WI38 (cell line): ENCODE measurements around the gene PTGFRN.

Source experiments
- H3K4me3 ChIP-seq: 2 replicates; pipeline ENCODE4 v1.5.1; 2011; ENCODE audit warnings: low read depth, mild to moderate bottlenecking, control low read depth, low read length
- TF ChIP-seq, protein P1 (sequence below): IDR thresholded peaks from 2 replicates; pipeline ENCODE4 v1.5.1; 2012; ENCODE audit warnings: low read depth, mild to moderate bottlenecking, control low read depth, low read length

Gene PTGFRN

GRCh38 chr1:116912846-116913245, 3.1 kb downstream of the PTGFRN start:
- TF ChIP-seq, protein P1, sequence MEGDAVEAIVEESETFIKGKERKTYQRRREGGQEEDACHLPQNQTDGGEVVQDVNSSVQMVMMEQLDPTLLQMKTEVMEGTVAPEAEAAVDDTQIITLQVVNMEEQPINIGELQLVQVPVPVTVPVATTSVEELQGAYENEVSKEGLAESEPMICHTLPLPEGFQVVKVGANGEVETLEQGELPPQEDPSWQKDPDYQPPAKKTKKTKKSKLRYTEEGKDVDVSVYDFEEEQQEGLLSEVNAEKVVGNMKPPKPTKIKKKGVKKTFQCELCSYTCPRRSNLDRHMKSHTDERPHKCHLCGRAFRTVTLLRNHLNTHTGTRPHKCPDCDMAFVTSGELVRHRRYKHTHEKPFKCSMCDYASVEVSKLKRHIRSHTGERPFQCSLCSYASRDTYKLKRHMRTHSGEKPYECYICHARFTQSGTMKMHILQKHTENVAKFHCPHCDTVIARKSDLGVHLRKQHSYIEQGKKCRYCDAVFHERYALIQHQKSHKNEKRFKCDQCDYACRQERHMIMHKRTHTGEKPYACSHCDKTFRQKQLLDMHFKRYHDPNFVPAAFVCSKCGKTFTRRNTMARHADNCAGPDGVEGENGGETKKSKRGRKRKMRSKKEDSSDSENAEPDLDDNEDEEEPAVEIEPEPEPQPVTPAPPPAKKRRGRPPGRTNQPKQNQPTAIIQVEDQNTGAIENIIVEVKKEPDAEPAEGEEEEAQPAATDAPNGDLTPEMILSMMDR: no peak

GRCh38 chr1:116913941-116914340, 4.2 kb downstream of the PTGFRN start:
- H3K4me3 ChIP-seq: no peak overlapping the region
- TF ChIP-seq, protein P1: no peak

More at GRCh38 chr1:116912846-116913245, 3.1 kb downstream of the PTGFRN start:
- no peak overlapping the region for H3K4me3 ChIP-seq

- no peak overlapping the region for H3K4me3 ChIP-seq
- TF ChIP-seq, protein P1: no peak
Observed at GRCh38 chr1:116914667-116915066, 5.0 kb downstream of the PTGFRN start.

GRCh38 chr1:116915086-116915661, 5.5 kb downstream of the PTGFRN start:
- no peak overlapping the region for H3K4me3 ChIP-seq
- TF ChIP-seq, protein P1: no peak

GRCh38 chr1:116916002-116916401, 6.3 kb downstream of the PTGFRN start:
- TF ChIP-seq, protein P1: no peak

GRCh38 chr1:116916533-116917445, 7.1 kb downstream of the PTGFRN start:
- H3K4me3 ChIP-seq: no peak overlapping the region
- TF ChIP-seq, protein P1: no peak

More at GRCh38 chr1:116916002-116916401, 6.3 kb downstream of the PTGFRN start:
- no peak overlapping the region for H3K4me3 ChIP-seq
